Measurements from ENCODE around the gene C14orf93.

The C14orf93 gene

GRCh38 chr14:22973217-22974032, 36.5 kb downstream of the C14orf93 start:
- TF ChIP-seq FOXP2 (optimal IDR thresholded peaks at IDR 0.05; ENCODE audit: borderline replicate concordance, extremely low read depth, extremely low read length, insufficient read depth) (no peak), POLR2AphosphoS5 (IDR thresholded peaks at IDR 0.05; ENCODE audit: low read depth, low read length) (no peak), REST (IDR thresholded peaks at IDR 0.05; ENCODE audit: insufficient read depth in 1 of 2, low read depth in 2 of 2, low read length in 2 of 2) (no peak), TAF1 (IDR thresholded peaks at IDR 0.05; ENCODE audit: borderline replicate concordance, insufficient read depth, low read length) (no peak), SIN3A (IDR thresholded peaks at IDR 0.05; ENCODE audit: borderline replicate concordance, insufficient read depth, low read length) (no peak)

- TF ChIP-seq TAF1 (IDR thresholded peaks at IDR 0.05; ENCODE audit: borderline replicate concordance, insufficient read depth, low read length) (no peak), FOXP2 (optimal IDR thresholded peaks at IDR 0.05; ENCODE audit: borderline replicate concordance, extremely low read depth, extremely low read length, insufficient read depth) (no peak)
Measured at GRCh38 chr14:22972313-22972930, 37.5 kb downstream of the C14orf93 start.

GRCh38 chr14:22971152-22971551, 38.8 kb downstream of the C14orf93 start:
- TF ChIP-seq TAF1 (IDR thresholded peaks at IDR 0.05; ENCODE audit: borderline replicate concordance, insufficient read depth, low read length): no peak
- no peak for TF ChIP-seq POLR2AphosphoS5 (IDR thresholded peaks at IDR 0.05; ENCODE audit: low read depth, low read length)
- no peak for TF ChIP-seq SIN3A (IDR thresholded peaks at IDR 0.05; ENCODE audit: borderline replicate concordance, insufficient read depth, low read length)
- no peak for TF ChIP-seq FOXP2 (optimal IDR thresholded peaks at IDR 0.05; ENCODE audit: borderline replicate concordance, extremely low read depth, extremely low read length, insufficient read depth)
- TF ChIP-seq REST (IDR thresholded peaks at IDR 0.05; ENCODE audit: insufficient read depth in 1 of 2, low read depth in 2 of 2, low read length in 2 of 2): no peak

- TF ChIP-seq TAF1 (IDR thresholded peaks at IDR 0.05; ENCODE audit: borderline replicate concordance, insufficient read depth, low read length) (no peak), SIN3A (IDR thresholded peaks at IDR 0.05; ENCODE audit: borderline replicate concordance, insufficient read depth, low read length) (no peak), REST (IDR thresholded peaks at IDR 0.05; ENCODE audit: insufficient read depth in 1 of 2, low read depth in 2 of 2, low read length in 2 of 2) (no peak), POLR2AphosphoS5 (IDR thresholded peaks at IDR 0.05; ENCODE audit: low read depth, low read length) (no peak), FOXP2 (optimal IDR thresholded peaks at IDR 0.05; ENCODE audit: borderline replicate concordance, extremely low read depth, extremely low read length, insufficient read depth) (no peak)
Measured at GRCh38 chr14:22966783-22967269, 43.1 kb downstream of the C14orf93 start.

GRCh38 chr14:22962061-22962676, 47.8 kb downstream of the C14orf93 start:
- TF ChIP-seq TAF1 (IDR thresholded peaks at IDR 0.05; ENCODE audit: borderline replicate concordance, insufficient read depth, low read length) (no peak), FOXP2 (optimal IDR thresholded peaks at IDR 0.05; ENCODE audit: borderline replicate concordance, extremely low read depth, extremely low read length, insufficient read depth) (no peak), REST (IDR thresholded peaks at IDR 0.05; ENCODE audit: insufficient read depth in 1 of 2, low read depth in 2 of 2, low read length in 2 of 2) (no peak), SIN3A (IDR thresholded peaks at IDR 0.05; ENCODE audit: borderline replicate concordance, insufficient read depth, low read length) (no peak), POLR2AphosphoS5 (IDR thresholded peaks at IDR 0.05; ENCODE audit: low read depth, low read length) (no peak)

Data from PFSK-1 (cell line).